Astrocyte (in vitro differentiated cells and primary cell): Measurements from ENCODE around the gene PMM2. TPM values are rescaled to one million over a fixed set of nuclear protein-coding genes. Genes with fewer than 3 reads are reported as not detected.

Experiments used
- DNase-seq: peaks from one replicate; pipeline ENCODE4 v3.0.0-alpha.2; 2010; ENCODE audit warnings: low read depth
- FAIRE-seq: peaks from 2 replicates; lab custom pipeline; 2011; peaks lifted over from hg19 to GRCh38; lab: Jason Lieb, UNC
- H2AFZ ChIP-seq: 2 replicates; pipeline ENCODE4 v1.6.0; 2012; ENCODE audit warnings: low read depth, low read length, inconsistent platforms
- H3K27ac ChIP-seq: 2 replicates; pipeline ENCODE4 v1.5.1; 2011; ENCODE audit warnings: low read depth, low read length, inconsistent platforms
- H3K27me3 ChIP-seq: 2 replicates; pipeline ENCODE4 v1.6.0; 2011; ENCODE audit warnings: low read length, inconsistent platforms; ENCODE audit not compliant: insufficient read depth
- H3K36me3 ChIP-seq: 2 replicates; pipeline ENCODE4 v1.5.1; 2011; ENCODE audit warnings: low read length, inconsistent platforms; ENCODE audit not compliant: insufficient read depth
- H3K4me1 ChIP-seq: 2 replicates; pipeline ENCODE4 v1.5.1; 2011; ENCODE audit warnings: low read length, inconsistent platforms; ENCODE audit not compliant: insufficient read depth
- H3K4me2 ChIP-seq: 2 replicates; pipeline ENCODE4 v1.6.0; 2012; ENCODE audit warnings: low read length, inconsistent platforms
- H3K4me3 ChIP-seq: 2 replicates; pipeline ENCODE4 v1.5.1; 2011; ENCODE audit warnings: low read depth, mild to moderate bottlenecking, low read length, inconsistent platforms; ENCODE audit not compliant: insufficient read depth
- H3K79me2 ChIP-seq: 2 replicates; pipeline ENCODE4 v1.6.0; 2012; ENCODE audit warnings: mild to moderate bottlenecking, low read length, inconsistent platforms; ENCODE audit not compliant: insufficient read depth
- H3K9ac ChIP-seq: 2 replicates; pipeline ENCODE4 v1.6.0; 2012; ENCODE audit warnings: mild to moderate bottlenecking, low read length, inconsistent platforms
- H3K9me3 ChIP-seq: 2 replicates; pipeline ENCODE4 v1.5.1; 2012; ENCODE audit warnings: low read depth, mild to moderate bottlenecking, low read length, inconsistent platforms; ENCODE audit not compliant: insufficient read depth
- H4K20me1 ChIP-seq: 2 replicates; pipeline ENCODE4 v1.6.0; 2012; ENCODE audit warnings: low read length, inconsistent platforms; ENCODE audit not compliant: insufficient read depth
- H3K27ac Mint-ChIP-seq: one replicate; pipeline ENCODE4 v1.8.0; 2021; ENCODE audit warnings: mild to moderate bottlenecking, mixed read lengths; ENCODE audit not compliant: unreplicated experiment
- H3K27me3 Mint-ChIP-seq: one replicate; pipeline ENCODE4 v1.8.0; 2021; ENCODE audit warnings: low read depth, mixed read lengths; ENCODE audit not compliant: unreplicated experiment
- H3K36me3 Mint-ChIP-seq: one replicate; pipeline ENCODE4 v1.8.0; 2021; ENCODE audit warnings: low read depth, mixed read lengths; ENCODE audit not compliant: unreplicated experiment
- H3K4me1 Mint-ChIP-seq: one replicate; pipeline ENCODE4 v1.8.0; 2021; ENCODE audit warnings: low read depth, mixed read lengths; ENCODE audit not compliant: unreplicated experiment
- H3K4me3 Mint-ChIP-seq: one replicate; pipeline ENCODE4 v1.8.0; 2021; ENCODE audit warnings: mild to moderate bottlenecking, moderate library complexity, mixed read lengths; ENCODE audit not compliant: unreplicated experiment
- H3K9me3 Mint-ChIP-seq: one replicate; pipeline ENCODE4 v1.8.0; 2021; ENCODE audit warnings: mild to moderate bottlenecking, mixed read lengths; ENCODE audit not compliant: unreplicated experiment
- CTCF ChIP-seq: IDR thresholded peaks from 2 replicates; pipeline ENCODE4 v1.5.1; 2011; ENCODE audit warnings: low read depth, mild to moderate bottlenecking, inconsistent platforms, low read length, moderate library complexity; ENCODE audit not compliant: insufficient read depth
- EZH2 ChIP-seq: IDR thresholded peaks from 2 replicates; pipeline ENCODE4 v1.6.1; 2012; ENCODE audit warnings: mild to moderate bottlenecking, low read length, inconsistent platforms; ENCODE audit not compliant: insufficient read depth
- total RNA-seq: library from RNA; stranded (reverse); gene quantifications from 2 replicates; pipeline ENCODE4 v1.2.1, GENCODE V29; 2021

PMM2 gene
- total RNA-seq, 1 donor from 2014 or later = 57.8 TPM

- Histone ChIP-seq H4K20me1 (peaks cover 96% of the 10 kb centered on the region), H3K4me3 (no peak overlapping the region), H3K9ac (no peak overlapping the region), H3K4me2 (no peak overlapping the region), H3K4me1 (peaks cover 2% of the 10 kb centered on the region), H2AFZ (no peak overlapping the region), H3K27ac (no peak overlapping the region), H3K36me3 (peaks cover 70% of the 10 kb centered on the region), H3K79me2 (peaks cover 99% of the 10 kb centered on the region), H3K27me3 (no peaks in the 10 kb centered on the region), H3K9me3 (no peaks in the 10 kb centered on the region)
- no peak overlapping the region for H3K27ac Mint-ChIP-seq
- TF ChIP-seq CTCF = no peak
- TF ChIP-seq EZH2 = no peak
- peaks cover 6% of the 10 kb centered on the region for H3K4me1 Mint-ChIP-seq
- no peaks in the 10 kb centered on the region for H3K9me3 Mint-ChIP-seq
- H3K27me3 Mint-ChIP-seq = no peaks in the 10 kb centered on the region
- DNase-seq (no peak), FAIRE-seq (no peak)
- peaks cover 11% of the 10 kb centered on the region for H3K36me3 Mint-ChIP-seq
- no peak overlapping the region for H3K4me3 Mint-ChIP-seq
Measured at GRCh38 chr16:8804313-8804712, 6.7 kb downstream of the PMM2 start.

- Histone ChIP-seq H3K27me3 (no peaks in the 10 kb centered on the region), H3K36me3 (peaks cover 83% of the 10 kb centered on the region), H3K27ac (no peak overlapping the region), H3K4me1 (no peaks in the 10 kb centered on the region), H3K4me2 (no peak overlapping the region), H3K9me3 (no peaks in the 10 kb centered on the region), H3K9ac (no peak overlapping the region), H2AFZ (no peak overlapping the region), H4K20me1 (peaks cover 93% of the 10 kb centered on the region), H3K79me2 (peaks cover 83% of the 10 kb centered on the region), H3K4me3 (no peak overlapping the region)
- Mint-ChIP-seq H3K4me3 (no peak overlapping the region), H3K9me3 (no peaks in the 10 kb centered on the region), H3K27ac (peak overlapping the region; percentile 26), H3K4me1 (no peaks in the 10 kb centered on the region), H3K27me3 (no peaks in the 10 kb centered on the region), H3K36me3 (peaks cover 13% of the 10 kb centered on the region)
- FAIRE-seq = no peak
- no peak for TF ChIP-seq EZH2
- no peak for TF ChIP-seq CTCF
- no peak for DNase-seq
Measured at GRCh38 chr16:8806272-8806983, 8.8 kb downstream of the PMM2 start.

GRCh38 chr16:8807189-8807588 is 9.6 kb downstream of the PMM2 start:
- FAIRE-seq = no peak
- no peak overlapping the region for H3K4me3 ChIP-seq
- H3K27me3 ChIP-seq = no peaks in the 10 kb centered on the region
- TF ChIP-seq EZH2 (no peak), CTCF (no peak)
- H3K4me1 ChIP-seq = no peaks in the 10 kb centered on the region
- H3K36me3 Mint-ChIP-seq = peaks cover 15% of the 10 kb centered on the region
- H3K36me3 ChIP-seq = peaks cover 83% of the 10 kb centered on the region
- H3K9ac ChIP-seq = no peak overlapping the region
- H3K4me1 Mint-ChIP-seq = peaks cover 3% of the 10 kb centered on the region
- no peaks in the 10 kb centered on the region for H3K27me3 Mint-ChIP-seq
- no peak overlapping the region for H3K27ac ChIP-seq
- no peak overlapping the region for H3K4me3 Mint-ChIP-seq
- no peak overlapping the region for H2AFZ ChIP-seq
- no peak overlapping the region for H3K4me2 ChIP-seq
- H3K9me3 ChIP-seq = no peaks in the 10 kb centered on the region
- H3K79me2 ChIP-seq = peaks cover 76% of the 10 kb centered on the region
- H4K20me1 ChIP-seq = peaks cover 94% of the 10 kb centered on the region
- no peak for DNase-seq
- no peak overlapping the region for H3K27ac Mint-ChIP-seq
- no peaks in the 10 kb centered on the region for H3K9me3 Mint-ChIP-seq
